Measurements from ENCODE around the gene MAML2. TPM values are rescaled to one million over a fixed set of nuclear protein-coding genes. Genes with fewer than 3 reads are reported as not detected.

Gene MAML2
- total and polyA plus RNA-seq, 4 donors = 0.56 to 2.1 (median 1.4) TPM

DNA sequence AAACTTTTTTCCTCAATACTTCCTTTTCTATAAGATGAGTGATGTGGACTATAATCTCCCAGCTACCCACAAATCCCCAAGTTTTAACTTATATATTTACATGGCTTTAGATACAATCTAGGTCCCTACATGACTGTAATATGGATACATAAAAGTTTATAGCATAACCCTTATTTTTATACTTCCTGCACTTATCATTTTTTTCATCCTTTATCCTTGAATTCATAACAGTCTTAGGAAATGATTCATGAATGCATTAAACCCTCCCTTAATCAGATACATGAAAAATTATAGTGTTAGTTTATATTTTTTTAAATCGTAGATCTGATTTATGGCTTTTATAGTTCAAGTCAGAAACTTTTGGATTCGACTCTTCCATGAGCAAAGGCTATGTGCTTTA, 195.8 kb downstream of the MAML2 start:
- Histone ChIP-seq H3K36me3 (ENCODE audit: control insufficient read depth in 4 of 4, insufficient read depth in 3 of 4, low read depth in 1 of 4, low read length in 3 of 4) (no peaks in the 10 kb centered on the region), H3K4me3 (ENCODE audit: low read depth in 1 of 3, low read length in 3 of 3) (no peak overlapping the region), H3K9ac (ENCODE audit: low read depth in 1 of 2, low read length in 2 of 2) (no peak overlapping the region), H3K4me1 (ENCODE audit: control insufficient read depth in 4 of 4, insufficient read depth in 4 of 4, low read length in 3 of 4) (no peaks in the 10 kb centered on the region), H3K27me3 (ENCODE audit: control insufficient read depth in 4 of 4, insufficient read depth in 4 of 4, low read length in 3 of 4) (no peaks in the 10 kb centered on the region), H3K9me3 (ENCODE audit: control insufficient read depth in 4 of 4, low read length in 3 of 4) (no peaks in the 10 kb centered on the region), H3K27ac (ENCODE audit: low read depth in 1 of 2, low read length in 2 of 2) (no peak overlapping the region)
- TF ChIP-seq HNF4A (conservative IDR thresholded peaks at IDR 0.05) (no peak), YY1 (IDR thresholded peaks at IDR 0.05) (no peak), JUND (IDR thresholded peaks at IDR 0.05) (no peak), EGR1 (IDR thresholded peaks at IDR 0.05; ENCODE audit: low read depth in 2 of 2) (no peak), RAD21 (IDR thresholded peaks at IDR 0.05) (no peak), NR2F2 (IDR thresholded peaks at IDR 0.05) (no peak), FOXA1 (IDR thresholded peaks at IDR 0.05) (no peak), GABPA (IDR thresholded peaks at IDR 0.05 in 1 of 2, conservative IDR thresholded peaks at IDR 0.05 in 1 of 2) (no peak), TAF1 (conservative IDR thresholded peaks at IDR 0.05) (no peak), RXRA (IDR thresholded peaks at IDR 0.05) (no peak), SP1 (IDR thresholded peaks at IDR 0.05) (no peak), HNF4G (IDR thresholded peaks at IDR 0.05) (no peak), FOXA2 (IDR thresholded peaks at IDR 0.05) (no peak)
- TF ChIP-seq, protein P1, sequence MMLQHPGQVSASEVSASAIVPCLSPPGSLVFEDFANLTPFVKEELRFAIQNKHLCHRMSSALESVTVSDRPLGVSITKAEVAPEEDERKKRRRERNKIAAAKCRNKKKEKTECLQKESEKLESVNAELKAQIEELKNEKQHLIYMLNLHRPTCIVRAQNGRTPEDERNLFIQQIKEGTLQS (IDR thresholded peaks at IDR 0.05) = no peak
- TF ChIP-seq, protein P2, sequence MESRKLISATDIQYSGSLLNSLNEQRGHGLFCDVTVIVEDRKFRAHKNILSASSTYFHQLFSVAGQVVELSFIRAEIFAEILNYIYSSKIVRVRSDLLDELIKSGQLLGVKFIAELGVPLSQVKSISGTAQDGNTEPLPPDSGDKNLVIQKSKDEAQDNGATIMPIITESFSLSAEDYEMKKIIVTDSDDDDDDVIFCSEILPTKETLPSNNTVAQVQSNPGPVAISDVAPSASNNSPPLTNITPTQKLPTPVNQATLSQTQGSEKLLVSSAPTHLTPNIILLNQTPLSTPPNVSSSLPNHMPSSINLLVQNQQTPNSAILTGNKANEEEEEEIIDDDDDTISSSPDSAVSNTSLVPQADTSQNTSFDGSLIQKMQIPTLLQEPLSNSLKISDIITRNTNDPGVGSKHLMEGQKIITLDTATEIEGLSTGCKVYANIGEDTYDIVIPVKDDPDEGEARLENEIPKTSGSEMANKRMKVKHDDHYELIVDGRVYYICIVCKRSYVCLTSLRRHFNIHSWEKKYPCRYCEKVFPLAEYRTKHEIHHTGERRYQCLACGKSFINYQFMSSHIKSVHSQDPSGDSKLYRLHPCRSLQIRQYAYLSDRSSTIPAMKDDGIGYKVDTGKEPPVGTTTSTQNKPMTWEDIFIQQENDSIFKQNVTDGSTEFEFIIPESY (IDR thresholded peaks at IDR 0.05) = no peak
- TF ChIP-seq, protein P3, sequence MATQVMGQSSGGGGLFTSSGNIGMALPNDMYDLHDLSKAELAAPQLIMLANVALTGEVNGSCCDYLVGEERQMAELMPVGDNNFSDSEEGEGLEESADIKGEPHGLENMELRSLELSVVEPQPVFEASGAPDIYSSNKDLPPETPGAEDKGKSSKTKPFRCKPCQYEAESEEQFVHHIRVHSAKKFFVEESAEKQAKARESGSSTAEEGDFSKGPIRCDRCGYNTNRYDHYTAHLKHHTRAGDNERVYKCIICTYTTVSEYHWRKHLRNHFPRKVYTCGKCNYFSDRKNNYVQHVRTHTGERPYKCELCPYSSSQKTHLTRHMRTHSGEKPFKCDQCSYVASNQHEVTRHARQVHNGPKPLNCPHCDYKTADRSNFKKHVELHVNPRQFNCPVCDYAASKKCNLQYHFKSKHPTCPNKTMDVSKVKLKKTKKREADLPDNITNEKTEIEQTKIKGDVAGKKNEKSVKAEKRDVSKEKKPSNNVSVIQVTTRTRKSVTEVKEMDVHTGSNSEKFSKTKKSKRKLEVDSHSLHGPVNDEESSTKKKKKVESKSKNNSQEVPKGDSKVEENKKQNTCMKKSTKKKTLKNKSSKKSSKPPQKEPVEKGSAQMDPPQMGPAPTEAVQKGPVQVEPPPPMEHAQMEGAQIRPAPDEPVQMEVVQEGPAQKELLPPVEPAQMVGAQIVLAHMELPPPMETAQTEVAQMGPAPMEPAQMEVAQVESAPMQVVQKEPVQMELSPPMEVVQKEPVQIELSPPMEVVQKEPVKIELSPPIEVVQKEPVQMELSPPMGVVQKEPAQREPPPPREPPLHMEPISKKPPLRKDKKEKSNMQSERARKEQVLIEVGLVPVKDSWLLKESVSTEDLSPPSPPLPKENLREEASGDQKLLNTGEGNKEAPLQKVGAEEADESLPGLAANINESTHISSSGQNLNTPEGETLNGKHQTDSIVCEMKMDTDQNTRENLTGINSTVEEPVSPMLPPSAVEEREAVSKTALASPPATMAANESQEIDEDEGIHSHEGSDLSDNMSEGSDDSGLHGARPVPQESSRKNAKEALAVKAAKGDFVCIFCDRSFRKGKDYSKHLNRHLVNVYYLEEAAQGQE (IDR thresholded peaks at IDR 0.05) = no peak
- TF ChIP-seq, protein P4, sequence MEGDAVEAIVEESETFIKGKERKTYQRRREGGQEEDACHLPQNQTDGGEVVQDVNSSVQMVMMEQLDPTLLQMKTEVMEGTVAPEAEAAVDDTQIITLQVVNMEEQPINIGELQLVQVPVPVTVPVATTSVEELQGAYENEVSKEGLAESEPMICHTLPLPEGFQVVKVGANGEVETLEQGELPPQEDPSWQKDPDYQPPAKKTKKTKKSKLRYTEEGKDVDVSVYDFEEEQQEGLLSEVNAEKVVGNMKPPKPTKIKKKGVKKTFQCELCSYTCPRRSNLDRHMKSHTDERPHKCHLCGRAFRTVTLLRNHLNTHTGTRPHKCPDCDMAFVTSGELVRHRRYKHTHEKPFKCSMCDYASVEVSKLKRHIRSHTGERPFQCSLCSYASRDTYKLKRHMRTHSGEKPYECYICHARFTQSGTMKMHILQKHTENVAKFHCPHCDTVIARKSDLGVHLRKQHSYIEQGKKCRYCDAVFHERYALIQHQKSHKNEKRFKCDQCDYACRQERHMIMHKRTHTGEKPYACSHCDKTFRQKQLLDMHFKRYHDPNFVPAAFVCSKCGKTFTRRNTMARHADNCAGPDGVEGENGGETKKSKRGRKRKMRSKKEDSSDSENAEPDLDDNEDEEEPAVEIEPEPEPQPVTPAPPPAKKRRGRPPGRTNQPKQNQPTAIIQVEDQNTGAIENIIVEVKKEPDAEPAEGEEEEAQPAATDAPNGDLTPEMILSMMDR (IDR thresholded peaks at IDR 0.05; ENCODE audit: low read depth, low read length, missing input control) = no peak
- TF ChIP-seq, protein P5, sequence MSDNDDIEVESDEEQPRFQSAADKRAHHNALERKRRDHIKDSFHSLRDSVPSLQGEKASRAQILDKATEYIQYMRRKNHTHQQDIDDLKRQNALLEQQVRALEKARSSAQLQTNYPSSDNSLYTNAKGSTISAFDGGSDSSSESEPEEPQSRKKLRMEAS (IDR thresholded peaks at IDR 0.05) = no peak
- WGBS = 79% methylated on average over 2 of the region's 2 CpGs
- DNase-seq (ENCODE audit: low spot score) = no peak

Data from liver (tissue), 9 donors.